SK-N-SH (cell line): ENCODE data around the gene TLCD2. TPM values are rescaled to one million over a fixed set of nuclear protein-coding genes. Genes with fewer than 3 reads are reported as not detected.
A peak's percentile ranks its signal among the peaks of the same experiment; 100 is the strongest.

Experiments used
- CTCF ChIA-PET: fragments of 300-600, 350-600 bp; formaldehyde crosslinking; extraction: SDS; loops from one replicate; lab custom pipeline; 2021; lab: Yijun Ruan, JAX
- POLR2A ChIA-PET: fragments of 350-600 bp; sonication (Branson Sonifier 250); formaldehyde crosslinking; extraction: SDS; loops from one replicate; lab custom pipeline; 2020; ENCODE audit warnings: antibody characterized with exemption, inconsistent platforms; lab: Yijun Ruan, JAX
- DNase-seq: peaks from one replicate; pipeline ENCODE4 v3.0.0; 2012
- H2AFZ ChIP-seq: fragments of 200-600 bp; sonication (generic); 2 replicates; pipeline ENCODE4 v1.8.1; 2016; ENCODE audit warnings: antibody characterized with exemption, mild to moderate bottlenecking, low read depth
- H3F3A ChIP-seq: fragments of 200-600 bp; sonication (generic); replicated peaks from 2 replicates; pipeline ENCODE3; 2016; ENCODE audit warnings: antibody characterized with exemption, mild to moderate bottlenecking; ENCODE audit not compliant: insufficient read depth
- H3K27ac ChIP-seq, 2 experiments: fragments of 200-500 bp in 1 of 2; fragments of 200-600 bp in 1 of 2; sonication (Bioruptor generic) in 1 of 2; sonication (generic), shearing (Covaris generic) in 1 of 2; 2 replicates each; pipeline versions ENCODE4 v1.5.1 to v1.6.1; 2014 to 2016; ENCODE audit warnings: low read depth in 2 of 2, inconsistent platforms in 1 of 2, low read length in 1 of 2, mild to moderate bottlenecking in 1 of 2, mixed read lengths in 1 of 2
- H3K27me3 ChIP-seq: fragments of 200-600 bp; sonication (generic), shearing (Covaris generic); 2 replicates; pipeline ENCODE4 v1.6.1; 2016; ENCODE audit warnings: mixed run types; ENCODE audit not compliant: insufficient read depth
- H3K36me3 ChIP-seq, 2 experiments: fragments of 200-500 bp in 1 of 2; fragments of 200-600 bp in 1 of 2; sonication (Bioruptor generic) in 1 of 2; sonication (generic) in 1 of 2; replicated peaks in 1 of 2; 2 replicates each; pipeline versions ENCODE3 to v1.5.1; 2014 to 2016; ENCODE audit warnings: low read length in 1 of 2, mild to moderate bottlenecking in 1 of 2; ENCODE audit not compliant: insufficient read depth in 2 of 2, control insufficient read depth in 1 of 2
- H3K4me1 ChIP-seq, 2 experiments: fragments of 200-500 bp in 1 of 2; fragments of 200-600 bp in 1 of 2; sonication (Bioruptor generic) in 1 of 2; sonication (generic), shearing (Covaris generic) in 1 of 2; 2 replicates each; pipeline versions ENCODE4 v1.5.1 to v1.6.1; 2014 to 2016; ENCODE audit warnings: low read depth in 1 of 2, low read length in 1 of 2, mixed run types in 1 of 2; ENCODE audit not compliant: insufficient read depth in 2 of 2, control insufficient read depth in 1 of 2
- H3K4me2 ChIP-seq: fragments of 200-600 bp; sonication (generic), shearing (Covaris generic); 2 replicates; pipeline ENCODE4 v1.6.1; 2017; ENCODE audit warnings: mixed run types
- H3K4me3 ChIP-seq, 2 experiments: fragments of 200-500 bp in 1 of 2; fragments of 200-600 bp in 1 of 2; sonication (Bioruptor generic) in 1 of 2; sonication (generic), shearing (Covaris generic) in 1 of 2; 2 replicates each; pipeline versions ENCODE4 v1.5.1 to v1.8.1; 2014 to 2016; ENCODE audit warnings: low read depth in 2 of 2, inconsistent platforms in 1 of 2, low read length in 1 of 2, mild to moderate bottlenecking in 1 of 2, mixed read lengths in 1 of 2, moderate library complexity in 1 of 2
- H3K79me2 ChIP-seq: fragments of 200-600 bp; sonication (generic); 2 replicates; pipeline ENCODE4 v1.8.1; 2017; ENCODE audit warnings: mild to moderate bottlenecking; ENCODE audit not compliant: insufficient read depth
- H3K9ac ChIP-seq: fragments of 200-600 bp; sonication (generic); 2 replicates; pipeline ENCODE4 v1.6.1; 2017; ENCODE audit warnings: mixed run types
- H3K9me2 ChIP-seq: fragments of 200-600 bp; sonication (generic); 2 replicates; pipeline ENCODE4 v1.6.1; 2017; ENCODE audit warnings: mixed run types
- H3K9me3 ChIP-seq: fragments of 200-600 bp; sonication (generic); 2 replicates; pipeline ENCODE4 v1.6.1; 2017; ENCODE audit warnings: mixed run types, mild to moderate bottlenecking, moderate library complexity
- H4K20me1 ChIP-seq: fragments of 200-600 bp; sonication (generic); 2 replicates; pipeline ENCODE4 v1.6.1; 2017; ENCODE audit warnings: mild to moderate bottlenecking, mixed run types; ENCODE audit not compliant: insufficient read depth
- CTCF ChIP-seq: fragments of 200-600 bp; sonication (generic); IDR thresholded peaks from 2 replicates; pipeline ENCODE4 v1.6.1; 2017; ENCODE audit warnings: antibody characterized with exemption, mild to moderate bottlenecking, moderate library complexity
- ELF1 ChIP-seq: IDR thresholded peaks from 2 replicates; pipeline ENCODE4 v1.4.0; 2012
- EZH2phosphoT487 ChIP-seq: fragments of 200-600 bp; sonication (generic); IDR thresholded peaks from 2 replicates; pipeline ENCODE4 v1.6.1; 2017; ENCODE audit warnings: low read depth, mixed run types, mild to moderate bottlenecking, antibody characterized with exemption, moderate library complexity, borderline replicate concordance
- FOSL2 ChIP-seq: IDR thresholded peaks from 2 replicates; pipeline ENCODE4 v1.4.0; 2012; ENCODE audit warnings: low read depth, mild to moderate bottlenecking, moderate library complexity, borderline replicate concordance
- FOXJ3 ChIP-seq: sonication (generic); formaldehyde crosslinking; IDR thresholded peaks from 2 replicates; pipeline ENCODE4 v1.5.1; 2020; ENCODE audit warnings: mild to moderate bottlenecking, missing genetic modification reagents
- FOXM1 ChIP-seq: IDR thresholded peaks from 2 replicates; pipeline ENCODE4 v1.4.0; 2012; ENCODE audit warnings: low read depth, mild to moderate bottlenecking
- GABPA ChIP-seq: IDR thresholded peaks from 2 replicates; pipeline ENCODE4 v1.4.0; 2012; ENCODE audit warnings: low read depth, mild to moderate bottlenecking
- GATA2 ChIP-seq: sonication (generic); formaldehyde crosslinking; IDR thresholded peaks from 2 replicates; pipeline ENCODE4 v1.5.0; 2020; ENCODE audit warnings: mild to moderate bottlenecking, missing genetic modification reagents
- IRF3 ChIP-seq: fragments of 150-350 bp; IDR thresholded peaks from 2 replicates; pipeline ENCODE4 v1.6.1; 2016; ENCODE audit warnings: mild to moderate bottlenecking, low read depth, low read length
- JUND ChIP-seq: IDR thresholded peaks from 2 replicates; pipeline ENCODE4 v1.4.0; 2012
- MAX ChIP-seq: IDR thresholded peaks from 2 replicates; pipeline ENCODE4 v1.4.0; 2012; ENCODE audit warnings: low read depth
- MEF2A ChIP-seq: IDR thresholded peaks from 2 replicates; pipeline ENCODE4 v1.4.0; 2012; ENCODE audit warnings: low read depth, borderline replicate concordance
- NFIC ChIP-seq: IDR thresholded peaks from 2 replicates; pipeline ENCODE4 v1.4.0; 2012; ENCODE audit warnings: borderline replicate concordance
- PBX3 ChIP-seq: IDR thresholded peaks from 2 replicates; pipeline ENCODE4; 2012
- REST ChIP-seq: IDR thresholded peaks from 2 replicates; pipeline ENCODE4 v1.6.1; 2012; ENCODE audit warnings: mild to moderate bottlenecking, low read depth, low read length, moderate library complexity
- RFX5 ChIP-seq: IDR thresholded peaks from 2 replicates; pipeline ENCODE4 v1.6.1; 2012; ENCODE audit warnings: mild to moderate bottlenecking, improper control_type of control experiment, low read length
- RXRA ChIP-seq: IDR thresholded peaks from 2 replicates; pipeline ENCODE4 v1.4.0; 2012; ENCODE audit warnings: low read depth, mild to moderate bottlenecking, borderline replicate concordance
- SIN3A ChIP-seq: IDR thresholded peaks from 2 replicates; pipeline ENCODE4 v1.6.1; 2012; ENCODE audit warnings: low read depth, mild to moderate bottlenecking, low read length, moderate library complexity, borderline replicate concordance
- SMC3 ChIP-seq: IDR thresholded peaks from 2 replicates; pipeline ENCODE4 v1.6.1; 2012; ENCODE audit warnings: low read depth, low read length, improper control_type of control experiment
- TAF1 ChIP-seq: IDR thresholded peaks from 2 replicates; pipeline ENCODE4 v1.6.1; 2012; ENCODE audit warnings: low read depth, mild to moderate bottlenecking, low read length, moderate library complexity, borderline replicate concordance
- TEAD4 ChIP-seq: IDR thresholded peaks from 2 replicates; pipeline ENCODE4 v1.4.0; 2012; ENCODE audit warnings: mild to moderate bottlenecking, borderline replicate concordance; ENCODE audit not compliant: insufficient read depth
- YY1 ChIP-seq: IDR thresholded peaks from 2 replicates; pipeline ENCODE4 v1.4.0; 2012; ENCODE audit warnings: low read depth, mild to moderate bottlenecking
- WGBS: methylation state at CpG from one replicate; pipeline ENCODE4 v1.1.6; 2017; ENCODE audit warnings: low lambda C conversion rate; 5-methylcytosine and 5-hydroxymethylcytosine counted together
- polyA plus RNA-seq, 3 experiments: library from polyadenylated mRNA; depleted of rRNA; stranded (reverse); fragments of >200 nt; gene quantifications; 2 replicates each; pipeline ENCODE4 v1.2.3, GENCODE V29; 2012
- TF ChIP-seq, protein P1 (sequence below): fragments of 150-350 bp; IDR thresholded peaks from 2 replicates; pipeline ENCODE4 v1.6.1; 2017; ENCODE audit warnings: antibody characterized with exemption, low read length, low read depth, borderline replicate concordance

The TLCD2 gene
- polyA plus RNA-seq, 1 of the 3 experiments (the other 2 are of a cell fraction): 1.3 TPM

DNA sequence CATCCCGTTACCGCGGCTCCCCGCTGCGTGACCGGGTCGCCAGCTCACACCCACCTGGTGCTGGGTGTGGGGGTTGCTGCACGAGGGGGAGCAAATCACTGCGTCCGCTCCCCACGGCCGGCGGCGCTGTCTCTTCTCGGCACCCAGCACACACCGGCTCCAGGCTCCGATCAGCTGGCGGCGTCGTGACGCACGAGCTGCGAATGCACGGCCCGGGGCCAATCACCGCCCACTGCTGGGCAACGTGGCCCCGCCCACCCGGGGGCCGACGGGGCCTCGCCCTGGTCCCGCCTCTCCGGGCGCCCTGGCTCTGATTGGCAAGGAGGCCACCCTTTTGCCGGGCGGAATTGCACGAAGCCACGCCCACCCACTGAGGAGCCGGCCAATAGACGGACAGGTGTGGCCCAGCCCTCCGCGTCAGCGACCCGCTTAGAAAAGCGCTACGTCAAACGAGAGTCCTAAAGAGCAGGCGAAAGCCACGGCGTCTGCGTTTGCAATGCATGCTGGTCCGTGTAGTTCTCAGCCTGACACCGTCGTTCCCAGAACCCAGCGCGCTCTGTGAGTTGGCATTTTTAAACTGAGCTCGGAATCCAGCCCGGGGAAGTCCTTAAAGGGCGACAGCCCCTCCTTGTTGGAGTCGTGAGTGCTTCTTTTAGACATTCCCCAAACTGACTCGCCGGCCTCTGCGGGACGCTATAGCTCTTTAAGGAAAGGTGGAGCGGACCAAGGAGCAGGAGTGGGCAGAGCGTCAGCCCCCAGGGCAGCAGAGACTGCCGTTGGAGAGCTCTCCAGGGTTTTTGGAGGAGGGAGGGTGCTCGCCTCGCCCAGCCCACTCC is 6.1 kb upstream of the TLCD2 start:
- Histone ChIP-seq H3K4me1 (peaks cover 12 to 31% of the 10 kb centered on the region in 2 experiments; a peak in 3 of 4 replicates), H3K36me3 (peaks cover 24 to 26% of the 10 kb centered on the region in 2 experiments), H3K4me2 (peak overlapping the region; percentile 99), H4K20me1 (peaks cover 40% of the 10 kb centered on the region), H3K27me3 (no peaks in the 10 kb centered on the region), H2AFZ (0 out of 2 replicates have a peak overlapping the region, but pooled peaks have one; percentile 26), H3K9ac (peak overlapping the region; percentile 100), H3K4me3 (peak overlapping the region; percentile 85 to 95), H3K9me3 (no peaks in the 10 kb centered on the region), H3F3A (peaks cover 51% of the 10 kb centered on the region), H3K79me2 (peaks cover 56% of the 10 kb centered on the region), H3K27ac (peak overlapping the region; percentile 99 to 100), H3K9me2 (no peaks in the 10 kb centered on the region)
- DNase-seq: peak; percentile 100
- ChIA-PET CTCF (interaction anchor here (0.6 to 8.4 kb wide), 18 partner anchors 9 to 819 kb away, joined by 3 to 112 read pairs (median 3); no protein-coding TSS in a partner anchor), POLR2A (interaction anchor here (0.5 to 3.6 kb wide), 13 partner anchors 9 to 402 kb away, joined by 3 to 24 read pairs (median 4); partner anchors contain the start of genes PRPF8, RILP, RPA1 and SERPINF1)
- WGBS: 0% methylated on average over 22 of the region's 70 CpGs
- TF ChIP-seq GABPA (no peak), IRF3 (peak; percentile 91), REST (peak; percentile 53; the same call in 1 of the 2 replicates), SIN3A (peak; percentile 95), MAX (no peak; the same call in none of the 2 replicates), PBX3 (peak; percentile 99), SMC3 (no peak), RFX5 (peak; percentile 77), TEAD4 (no peak), JUND (no peak), RXRA (no peak), TAF1 (peak; percentile 95), GATA2 (CRISPR knock-in tag) (no peak), EZH2phosphoT487 (no peak), NFIC (no peak), YY1 (no peak), CTCF (peak; percentile 11; the same call in 1 of the 2 replicates), FOSL2 (no peak), ELF1 (no peak; the same call in 1 of the 2 replicates), MEF2A (no peak), FOXM1 (no peak), FOXJ3 (CRISPR knock-in tag) (no peak)
- TF ChIP-seq, protein P1, sequence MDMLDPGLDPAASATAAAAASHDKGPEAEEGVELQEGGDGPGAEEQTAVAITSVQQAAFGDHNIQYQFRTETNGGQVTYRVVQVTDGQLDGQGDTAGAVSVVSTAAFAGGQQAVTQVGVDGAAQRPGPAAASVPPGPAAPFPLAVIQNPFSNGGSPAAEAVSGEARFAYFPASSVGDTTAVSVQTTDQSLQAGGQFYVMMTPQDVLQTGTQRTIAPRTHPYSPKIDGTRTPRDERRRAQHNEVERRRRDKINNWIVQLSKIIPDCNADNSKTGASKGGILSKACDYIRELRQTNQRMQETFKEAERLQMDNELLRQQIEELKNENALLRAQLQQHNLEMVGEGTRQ: peak; percentile 57
